Muscle of leg (tissue), 11 donors: ENCODE results near the gene MTG1. TPM values are rescaled to one million over a fixed set of nuclear protein-coding genes. Genes with fewer than 3 reads are reported as not detected.

Experiments
- DNase-seq: peaks from one replicate; pipeline ENCODE4 v3.0.0; 2013
- H3K27ac ChIP-seq: one replicate; pipeline ENCODE4 v1.5.1; 2013; ENCODE audit warnings: mild to moderate bottlenecking, low read length, control low read depth
- H3K27me3 ChIP-seq: one replicate; pipeline ENCODE4 v1.6.1; 2013; ENCODE audit warnings: low read length; ENCODE audit not compliant: control insufficient read depth, insufficient read depth
- H3K36me3 ChIP-seq: one replicate; pipeline ENCODE4 v1.6.1; 2013; ENCODE audit warnings: low read length; ENCODE audit not compliant: control insufficient read depth, insufficient read depth
- H3K4me1 ChIP-seq: one replicate; pipeline ENCODE4 v1.6.1; 2013; ENCODE audit warnings: low read length; ENCODE audit not compliant: control insufficient read depth, insufficient read depth
- H3K4me3 ChIP-seq: one replicate; pipeline ENCODE4 v1.5.1; 2013; ENCODE audit warnings: low read length, control low read depth
- H3K9me3 ChIP-seq: replicated peaks from 2 replicates; pipeline ENCODE4 v1.6.1; 2013; ENCODE audit warnings: low read depth, low read length; ENCODE audit not compliant: control insufficient read depth
- WGBS: methylation state at CpG from one replicate; pipeline ENCODE4 v1.1.5; 2013; ENCODE audit warnings: missing lambda C conversion rate; ENCODE audit not compliant: insufficient coverage; 5-methylcytosine and 5-hydroxymethylcytosine counted together
- polyA plus RNA-seq, 8 donors: library from polyadenylated mRNA; unstranded; fragments of 120-200 nt; gene quantifications; one replicate each; pipeline versions ENCODE4 v1.2.1 to v1.2.3, GENCODE V29; 2013; ENCODE audit warnings: inconsistent platforms in 1 of 8, low replicate concordance in 1 of 8; ENCODE audit not compliant: insufficient read length in 8 of 8, insufficient read depth in 1 of 8
- total RNA-seq: library from RNA; stranded (reverse); fragments of 120-200 nt; gene quantifications from one replicate; pipeline ENCODE4 v1.2.4, GENCODE V29; 2013

MTG1 gene
- total and polyA plus RNA-seq, 9 donors, result 22.7 to 52.3 (median 40.4) TPM

DNA sequence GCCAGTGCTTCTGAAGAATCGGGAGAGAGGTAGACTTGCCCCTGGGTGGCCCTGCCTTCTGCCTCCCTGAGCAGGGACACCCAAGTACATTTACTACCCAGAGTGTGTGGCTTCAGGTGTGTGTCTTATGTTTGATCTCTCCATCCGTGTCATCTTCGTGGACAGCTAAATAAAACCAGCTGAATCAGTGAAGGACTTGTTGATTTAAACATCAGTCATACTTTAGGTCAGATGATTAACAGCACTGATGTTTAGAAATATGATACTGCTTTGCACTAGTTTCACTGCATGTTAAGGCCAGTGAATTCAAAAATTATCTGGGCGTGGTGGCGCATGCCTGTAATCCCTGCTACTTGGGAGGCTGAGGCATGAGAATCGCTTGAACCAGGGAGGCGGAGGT, 4.0 kb downstream of the MTG1 start:
- H3K27me3 ChIP-seq, result no peaks in the 10 kb centered on the region
- no peak for DNase-seq
- peaks cover 8% of the 10 kb centered on the region for H3K4me1 ChIP-seq
- H3K36me3 ChIP-seq, result peaks cover 60% of the 10 kb centered on the region
- no peak overlapping the region for H3K4me3 ChIP-seq
- no peaks in the 10 kb centered on the region for H3K9me3 ChIP-seq
- no peak overlapping the region for H3K27ac ChIP-seq
- 98% methylated on average over 4 of the region's 7 CpGs for WGBS

GRCh38 chr10:133399123-133399601, 5.2 kb downstream of the MTG1 start:
- no peaks in the 10 kb centered on the region for H3K27me3 ChIP-seq
- no peak overlapping the region for H3K27ac ChIP-seq
- no peak for DNase-seq
- H3K36me3 ChIP-seq, result peaks cover 68% of the 10 kb centered on the region
- no peaks in the 10 kb centered on the region for H3K9me3 ChIP-seq
- 98% methylated on average over 18 of the region's 19 CpGs for WGBS
- no peak overlapping the region for H3K4me3 ChIP-seq
- H3K4me1 ChIP-seq, result peaks cover 8% of the 10 kb centered on the region

- H3K36me3 ChIP-seq, result peaks cover 77% of the 10 kb centered on the region
- H3K4me3 ChIP-seq, result no peak overlapping the region
- no peaks in the 10 kb centered on the region for H3K4me1 ChIP-seq
- H3K27me3 ChIP-seq, result no peaks in the 10 kb centered on the region
- 95% methylated on average over 9 of the region's 10 CpGs for WGBS
- H3K27ac ChIP-seq, result no peak overlapping the region
- no peaks in the 10 kb centered on the region for H3K9me3 ChIP-seq
- no peak for DNase-seq
Observed at GRCh38 chr10:133400624-133401424, 6.9 kb downstream of the MTG1 start.

DNA sequence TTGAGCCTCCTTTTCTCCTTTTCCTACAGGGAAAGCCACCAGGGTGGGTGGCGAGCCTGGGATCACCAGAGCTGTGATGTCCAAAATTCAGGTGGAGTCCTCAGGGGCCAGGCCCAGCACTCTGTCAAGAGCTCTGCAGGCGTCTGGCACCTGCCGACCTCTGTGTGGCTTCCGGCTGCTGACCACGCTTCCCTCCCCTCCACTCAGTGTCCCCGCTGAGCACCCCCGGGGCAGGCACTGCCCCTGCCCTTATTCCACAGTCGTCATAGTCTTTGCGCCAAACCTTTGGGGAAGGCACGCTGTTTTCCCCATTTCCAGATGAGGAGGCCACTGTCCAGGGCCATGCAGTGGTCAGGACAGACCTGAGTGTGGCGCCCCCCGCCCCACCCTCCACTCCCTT, 7.5 kb downstream of the MTG1 start:
- Histone ChIP-seq H3K27me3 (no peaks in the 10 kb centered on the region), H3K36me3 (peaks cover 72% of the 10 kb centered on the region), H3K4me3 (no peak overlapping the region), H3K4me1 (no peaks in the 10 kb centered on the region), H3K9me3 (no peaks in the 10 kb centered on the region), H3K27ac (no peak overlapping the region)
- 91% methylated on average over 10 of the region's 12 CpGs for WGBS
- DNase-seq, result no peak

- 98% methylated on average over 10 of the region's 21 CpGs for WGBS
- H3K27me3 ChIP-seq, result no peaks in the 10 kb centered on the region
- H3K9me3 ChIP-seq, result peaks cover 3% of the 10 kb centered on the region
- H3K4me1 ChIP-seq, result no peaks in the 10 kb centered on the region
- H3K4me3 ChIP-seq, result no peak overlapping the region
- DNase-seq, result no peak
- H3K36me3 ChIP-seq, result peaks cover 70% of the 10 kb centered on the region
- no peak overlapping the region for H3K27ac ChIP-seq
Observed at GRCh38 chr10:133401981-133402725, 8.2 kb downstream of the MTG1 start.

DNA sequence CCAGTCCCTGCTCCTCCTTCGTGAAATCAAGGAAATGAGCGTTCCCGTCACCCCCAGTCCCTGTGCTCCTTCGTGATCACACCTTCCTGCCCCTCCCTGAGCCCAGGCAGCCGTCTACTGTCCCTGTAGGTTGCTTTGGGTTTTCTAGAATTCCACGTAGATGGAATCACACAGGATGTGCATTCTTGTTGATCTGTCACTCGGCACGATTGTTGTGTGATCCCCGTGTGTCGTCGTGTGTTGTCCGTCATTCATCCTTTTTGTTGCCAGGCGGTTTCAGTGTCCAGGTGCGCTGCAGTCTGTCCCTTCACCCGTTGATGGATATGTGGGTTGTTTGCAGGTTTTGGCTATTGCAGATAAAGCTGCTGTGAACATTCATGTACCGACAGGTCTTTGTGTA, 9.4 kb downstream of the MTG1 start:
- no peak overlapping the region for H3K27ac ChIP-seq
- WGBS, result 91% methylated on average over 12 of the region's 16 CpGs
- no peaks in the 10 kb centered on the region for H3K27me3 ChIP-seq
- H3K4me3 ChIP-seq, result no peak overlapping the region
- no peaks in the 10 kb centered on the region for H3K4me1 ChIP-seq
- peaks cover 4% of the 10 kb centered on the region for H3K9me3 ChIP-seq
- no peak for DNase-seq
- peaks cover 67% of the 10 kb centered on the region for H3K36me3 ChIP-seq

DNA sequence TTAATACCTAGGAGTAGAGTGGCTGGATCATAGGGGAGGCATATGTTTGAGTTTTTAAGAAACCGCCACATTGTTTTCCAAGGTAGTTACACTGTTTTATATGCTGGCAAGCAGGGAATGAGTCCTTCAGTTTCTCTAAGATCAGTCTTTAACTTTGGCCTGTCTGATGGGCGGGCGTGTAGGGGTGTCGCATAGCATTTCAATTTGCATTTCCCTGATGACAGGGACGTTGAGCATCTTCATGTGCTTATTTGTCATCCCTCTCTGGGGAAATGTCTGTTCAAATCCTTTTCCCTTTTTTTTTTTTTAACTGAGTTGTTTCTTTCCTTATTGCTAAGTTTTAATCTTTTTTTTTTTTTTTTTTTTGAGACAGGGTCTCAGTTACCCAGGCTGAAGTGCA, 9.8 kb downstream of the MTG1 start:
- Histone ChIP-seq H3K4me1 (no peaks in the 10 kb centered on the region), H3K4me3 (no peak overlapping the region), H3K27ac (no peak overlapping the region), H3K36me3 (peaks cover 67% of the 10 kb centered on the region), H3K9me3 (peaks cover 6% of the 10 kb centered on the region), H3K27me3 (no peaks in the 10 kb centered on the region)
- WGBS, result 100% methylated on average over 1 of the region's 5 CpGs
- DNase-seq, result no peak

- no peak for DNase-seq
- H3K36me3 ChIP-seq, result peaks cover 64% of the 10 kb centered on the region
- H3K4me3 ChIP-seq, result no peak overlapping the region
- H3K27ac ChIP-seq, result no peak overlapping the region
- H3K9me3 ChIP-seq, result peaks cover 17% of the 10 kb centered on the region
- no peaks in the 10 kb centered on the region for H3K27me3 ChIP-seq
- no peaks in the 10 kb centered on the region for H3K4me1 ChIP-seq
- no CpG with 5 or more reads among the region's 2 CpGs for WGBS
Observed at GRCh38 chr10:133405272-133405671, 11.3 kb downstream of the MTG1 start.

GRCh38 chr10:133405844-133406527, 12.0 kb downstream of the MTG1 start:
- no peak for DNase-seq
- peaks cover 22% of the 10 kb centered on the region for H3K9me3 ChIP-seq
- WGBS, result 94% methylated on average over 6 of the region's 8 CpGs
- no peak overlapping the region for H3K27ac ChIP-seq
- H3K36me3 ChIP-seq, result peaks cover 63% of the 10 kb centered on the region
- H3K4me1 ChIP-seq, result no peaks in the 10 kb centered on the region
- no peaks in the 10 kb centered on the region for H3K27me3 ChIP-seq
- H3K4me3 ChIP-seq, result no peak overlapping the region
